ENCODE data around the gene UCP3.

UCP3 gene

DNA sequence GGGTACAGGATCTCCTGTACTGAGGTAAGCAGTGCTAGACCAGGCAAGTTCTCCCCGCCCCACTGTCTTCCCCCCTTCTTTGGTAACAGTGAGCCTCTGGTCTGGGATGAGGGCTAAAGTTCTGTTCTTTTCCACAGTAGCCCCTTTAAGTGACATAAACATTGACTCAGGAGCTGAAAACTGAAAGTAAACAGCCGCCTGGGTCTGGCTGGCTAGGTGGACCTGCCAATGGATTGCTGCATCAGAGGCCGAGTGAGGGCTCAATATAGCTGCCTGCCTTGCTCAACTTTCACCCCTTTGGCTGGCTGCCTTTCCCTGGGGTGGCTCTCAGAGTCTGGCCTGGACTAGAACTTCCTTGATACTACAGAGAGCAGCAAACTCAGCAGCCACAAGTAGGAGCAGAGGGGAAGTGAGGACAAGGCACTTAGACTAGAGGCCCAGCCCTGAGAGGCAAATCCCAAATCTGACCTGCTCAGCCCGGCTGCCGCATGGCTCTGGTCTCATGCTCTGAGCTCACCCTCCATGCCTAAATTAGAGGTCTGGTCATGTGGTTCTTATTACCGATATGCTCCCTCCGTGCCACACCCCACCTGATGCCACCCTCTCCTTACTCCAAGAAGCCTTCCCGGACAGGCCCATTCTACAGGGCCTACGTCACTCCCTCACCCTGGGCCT, 9.6 kb upstream of the UCP3 start:
- peak; percentile 64 for DNase-seq (ENCODE audit: low read depth)

GRCh38 chr11:74017631-74018030, 8.7 kb upstream of the UCP3 start:
- DNase-seq (ENCODE audit: low read depth): no peak

DNA sequence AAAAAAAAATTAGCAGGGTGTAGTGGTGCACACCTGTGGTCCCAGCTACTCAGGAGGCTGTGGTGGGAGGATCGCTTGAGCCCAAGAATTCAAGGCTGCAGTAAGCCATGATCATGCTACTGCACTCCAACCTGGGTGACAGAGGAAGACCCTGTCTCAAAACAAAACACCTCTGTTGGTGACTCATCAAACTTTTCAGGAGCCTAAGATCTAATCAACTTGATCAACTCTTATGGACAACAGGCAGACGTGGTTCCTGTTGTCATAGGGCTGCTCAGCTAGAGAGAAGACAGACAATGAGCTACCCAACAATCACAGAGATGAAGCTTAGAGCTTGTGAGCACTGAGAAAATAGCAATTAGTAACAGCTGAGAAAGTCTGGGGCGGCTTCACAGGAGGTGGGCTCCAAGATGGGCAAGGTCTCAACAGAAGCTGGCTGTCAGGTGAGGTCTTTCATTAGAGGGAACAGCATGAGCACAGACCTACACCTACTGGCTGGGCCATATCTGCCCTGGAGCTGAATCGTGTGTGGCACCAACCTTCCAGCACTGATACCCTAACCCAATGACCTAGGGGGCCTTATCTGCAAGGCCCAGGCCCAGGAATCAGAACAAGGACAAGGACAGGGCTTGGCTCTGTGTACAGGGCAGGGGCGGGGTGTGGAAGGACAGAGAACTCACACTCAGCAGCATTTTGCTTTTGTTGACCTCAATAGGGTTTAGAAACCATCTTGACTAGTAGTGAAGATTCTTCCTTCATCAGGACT, 7.2 kb upstream of the UCP3 start:
- DNase-seq (ENCODE audit: low read depth): no peak

DNA sequence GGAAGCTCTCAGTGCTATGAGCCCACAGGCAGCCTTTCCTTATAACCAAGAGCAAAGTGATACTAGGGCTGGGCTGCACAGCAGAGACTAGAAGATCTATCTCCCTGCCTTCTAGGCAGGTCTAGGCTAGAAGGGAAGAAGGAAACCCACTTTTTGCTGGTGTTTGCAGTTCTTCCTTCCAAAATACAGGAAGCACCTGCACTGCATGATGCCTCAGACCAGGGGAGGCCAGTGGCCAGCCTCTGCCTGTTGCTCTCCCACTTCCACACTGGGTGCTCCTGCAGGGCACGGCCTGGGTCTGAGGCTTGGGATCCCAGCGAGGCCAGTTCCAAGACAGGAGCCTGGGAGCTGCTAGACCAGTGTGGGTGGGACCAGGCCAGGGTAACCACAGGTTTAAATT, 6.0 kb upstream of the UCP3 start:
- DNase-seq (ENCODE audit: low read depth): no peak

GRCh38 chr11:74013141-74013540, 4.3 kb upstream of the UCP3 start:
- no peak for DNase-seq (ENCODE audit: low read depth)

- no peak for DNase-seq (ENCODE audit: low read depth)
These were observed 3.4 kb upstream of the UCP3 start for GRCh38 chr11:74012074-74012809.

- peak; percentile 4 for DNase-seq (ENCODE audit: low read depth)
These were observed 2.6 kb upstream of the UCP3 start for GRCh38 chr11:74011360-74012073.

- no peak for DNase-seq (ENCODE audit: low read depth)
These were observed 1.7 kb upstream of the UCP3 start for GRCh38 chr11:74010306-74011300.

DNA sequence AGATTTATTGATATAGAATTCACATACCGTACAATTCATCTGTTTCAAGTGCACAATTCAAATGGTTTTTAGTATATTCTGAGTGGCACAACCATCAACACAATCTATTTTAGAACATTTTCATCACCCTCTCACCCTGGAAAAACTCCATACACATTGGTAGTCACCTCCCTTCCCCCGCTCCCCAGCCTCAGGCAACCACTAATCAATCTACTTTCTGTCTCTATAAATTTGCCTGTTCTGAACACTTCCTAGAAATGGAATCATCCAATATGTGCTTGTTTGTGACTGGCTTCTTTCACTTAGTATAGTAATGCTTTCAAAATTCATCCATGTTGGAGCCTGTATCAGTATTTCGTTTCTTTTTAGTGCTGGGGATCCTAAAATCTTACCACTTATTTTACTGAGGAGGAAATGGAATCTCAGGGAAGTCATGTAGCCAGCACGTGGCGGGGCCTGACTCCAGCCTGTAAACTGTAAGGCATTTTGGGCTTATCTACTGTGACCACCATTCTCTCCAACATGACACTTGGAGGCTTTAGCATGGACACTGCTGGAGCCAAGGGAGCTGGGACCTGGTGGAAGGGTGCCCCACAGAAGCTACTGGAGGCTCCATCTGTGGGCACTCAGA, 905 bp upstream of the UCP3 start:
- no peak for DNase-seq (ENCODE audit: low read depth)

DNA sequence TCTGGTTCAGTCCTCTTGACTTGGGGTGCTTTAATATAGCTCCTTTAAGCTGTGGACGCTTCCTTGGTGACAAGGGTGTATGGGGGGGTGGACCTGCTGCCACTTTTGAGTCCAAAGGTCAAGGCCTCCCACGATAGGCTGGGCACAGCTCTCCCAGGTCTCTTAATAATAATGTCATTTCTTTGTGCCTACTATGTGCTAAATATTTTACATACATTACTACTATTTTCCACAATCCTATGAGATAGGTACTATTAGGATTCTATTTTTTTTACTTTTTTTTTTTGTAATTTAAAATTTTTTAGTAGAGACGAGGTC, 304 bp upstream of the UCP3 start:
- DNase-seq (ENCODE audit: low read depth): no peak

DNA sequence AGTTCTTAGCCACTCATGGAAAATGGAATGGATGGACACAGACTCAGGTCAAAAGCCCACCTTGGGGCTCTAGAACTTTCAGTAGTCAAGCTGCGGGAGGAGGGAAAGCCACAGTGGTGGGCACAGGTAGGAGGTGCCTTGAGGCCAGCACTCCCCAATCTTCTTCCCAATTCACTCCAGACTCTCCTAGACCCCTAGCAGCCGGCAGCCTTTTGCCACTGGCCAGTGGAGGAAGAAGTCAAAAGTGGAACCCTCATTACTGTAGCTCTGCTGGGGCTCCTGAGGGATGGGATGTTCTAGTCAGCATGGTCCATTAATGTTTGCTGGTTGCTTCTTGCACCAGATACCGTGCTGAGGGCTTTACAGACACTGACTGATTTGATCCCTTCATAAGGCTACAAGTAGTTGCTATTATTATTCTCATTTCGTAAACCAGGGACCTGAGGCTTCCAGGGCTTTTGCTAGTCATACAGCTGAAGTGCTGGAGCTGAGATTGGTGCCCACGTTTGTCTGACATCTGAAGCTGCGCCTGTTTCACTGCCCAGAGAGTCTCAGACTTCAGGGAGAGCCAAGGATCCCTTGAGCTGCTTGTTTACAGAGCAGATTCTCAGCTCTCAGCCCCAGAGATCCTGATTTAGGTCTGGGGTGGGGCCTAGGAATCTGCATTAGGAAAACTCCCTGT, 1.1 kb downstream of the UCP3 start:
- no peak for DNase-seq (ENCODE audit: low read depth)

DNA sequence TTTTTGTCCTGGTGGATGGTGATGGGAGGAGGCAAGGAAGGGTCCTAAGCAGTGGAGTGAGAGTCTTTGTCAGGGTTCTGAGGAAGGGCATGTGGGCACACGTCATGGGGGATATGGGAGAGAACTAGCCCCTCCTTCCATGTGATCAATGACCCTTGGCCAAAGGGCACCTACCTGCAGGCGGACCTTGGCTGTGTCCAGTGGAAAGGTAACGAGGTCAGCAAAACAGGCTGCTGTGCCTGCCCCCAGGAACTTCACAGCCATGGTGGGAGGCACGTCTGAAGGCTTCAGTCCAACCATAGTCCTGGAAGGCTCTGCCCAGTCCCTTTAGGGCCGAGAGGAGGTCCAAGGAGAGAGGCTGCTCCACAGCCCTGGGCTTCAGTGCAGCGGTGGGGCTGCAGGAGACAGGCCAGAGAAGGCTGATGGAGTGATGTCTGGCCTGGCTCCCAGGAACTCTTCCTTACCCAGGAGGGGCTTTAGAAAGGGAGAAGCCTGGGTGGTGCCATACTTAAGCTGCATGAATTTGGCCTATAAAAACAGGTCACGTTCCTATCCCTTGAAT, 2.1 kb downstream of the UCP3 start:
- no peak for DNase-seq (ENCODE audit: low read depth)

DNA sequence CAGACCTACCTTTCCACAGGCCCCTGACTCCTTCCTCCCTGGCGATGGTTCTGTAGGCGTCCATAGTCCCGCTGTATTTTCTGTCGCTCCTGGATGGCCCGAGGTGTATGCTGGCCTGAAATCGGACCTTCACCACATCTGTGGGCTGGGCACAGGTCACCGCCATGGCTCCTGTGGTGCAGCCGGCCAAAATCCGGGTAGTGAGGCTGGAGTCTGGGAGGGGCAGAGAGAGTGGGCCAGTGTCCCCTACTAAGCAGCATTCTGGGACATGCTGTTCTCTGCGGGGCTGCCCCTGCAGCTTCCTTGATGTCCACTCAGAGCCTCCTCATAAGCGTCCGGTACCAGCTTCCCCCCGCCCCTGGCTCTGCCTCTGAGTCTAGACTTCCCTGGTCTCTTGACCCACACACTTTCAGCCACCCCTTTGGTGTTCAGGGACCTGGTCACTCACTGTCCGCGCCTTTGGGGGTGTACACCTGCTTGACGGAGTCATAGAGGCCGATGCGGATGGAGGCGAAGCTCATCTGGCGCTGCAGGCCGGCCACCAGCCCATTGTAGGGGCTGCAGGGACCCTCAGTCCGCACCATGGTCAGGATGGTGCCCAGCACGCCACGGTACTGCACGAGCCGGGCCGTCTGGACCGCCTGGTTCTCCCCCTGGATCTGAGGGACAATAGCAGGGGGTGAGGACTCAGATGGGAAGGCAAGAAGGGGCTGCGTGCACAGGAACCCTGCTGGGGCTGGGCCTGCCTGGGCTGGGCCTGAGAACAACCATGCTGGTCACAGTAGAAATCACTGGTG, 3.0 kb downstream of the UCP3 start:
- DNase-seq (ENCODE audit: low read depth): no peak

DNA sequence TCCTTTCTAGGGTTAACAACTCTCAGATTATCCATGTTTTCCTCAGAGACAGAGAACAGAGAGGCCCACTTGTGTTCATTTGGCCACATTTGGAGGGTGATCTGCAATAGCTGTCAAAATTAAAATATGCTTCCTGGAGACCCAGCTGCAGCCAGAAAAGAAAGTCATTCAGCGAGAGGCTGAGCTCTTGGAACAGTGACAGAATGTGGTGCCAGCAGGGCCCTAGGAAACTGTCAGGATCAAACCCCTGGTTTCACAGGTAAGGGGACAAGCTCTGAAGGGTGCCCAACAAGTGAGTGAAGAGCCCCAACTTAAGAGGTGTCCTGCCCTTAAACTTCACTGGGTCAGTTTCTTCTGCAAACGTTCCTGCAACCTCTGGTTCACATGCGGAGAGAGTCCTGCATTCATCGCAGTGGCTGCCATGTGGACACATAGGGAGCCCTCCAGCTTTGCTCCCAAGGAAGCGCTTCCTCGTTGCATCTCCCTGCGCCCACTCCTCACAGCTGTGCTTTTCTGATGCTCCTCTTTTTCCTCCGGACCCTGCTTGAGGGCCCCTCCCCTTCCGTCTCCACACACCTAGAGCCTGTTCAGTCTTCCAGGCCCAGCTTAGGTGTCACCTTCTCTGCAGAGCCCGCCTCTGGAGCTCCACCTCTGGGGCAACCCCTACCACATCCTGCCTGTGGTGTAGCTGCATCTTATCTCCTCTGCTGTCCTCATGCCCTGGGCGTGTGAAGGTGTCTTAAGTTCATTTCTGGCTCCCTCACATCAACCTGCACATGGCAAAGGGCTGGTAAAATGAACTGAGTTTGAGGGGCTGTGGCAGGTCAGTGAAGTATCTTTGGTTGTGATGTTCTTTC, 3.9 kb downstream of the UCP3 start:
- DNase-seq (ENCODE audit: low read depth): no peak

GRCh38 chr11:74004046-74004695, 4.7 kb downstream of the UCP3 start:
- DNase-seq (ENCODE audit: low read depth): no peak

- DNase-seq (ENCODE audit: low read depth): no peak
These were observed 6.1 kb downstream of the UCP3 start for GRCh38 chr11:74002832-74003231.

- no peak for DNase-seq (ENCODE audit: low read depth)
These were observed 7.0 kb downstream of the UCP3 start for GRCh38 chr11:74001822-74002286.
